Hematopoietic multipotent progenitor cell treated with erythropoietin and hydrocortisone succinate and interleukin-3 and kit ligand, for 17 days (in vitro differentiated cells): ENCODE results near the gene GLG1.

ENCODE experiments used
- DNase-seq: peaks from one replicate; pipeline ENCODE4 v3.0.0-alpha.2; 2015; ENCODE audit warnings: low spot score

GLG1 gene

GRCh38 chr16:74472540-74472939 lies 134.4 kb downstream of the GLG1 start:
- DNase-seq = no peak

DNA sequence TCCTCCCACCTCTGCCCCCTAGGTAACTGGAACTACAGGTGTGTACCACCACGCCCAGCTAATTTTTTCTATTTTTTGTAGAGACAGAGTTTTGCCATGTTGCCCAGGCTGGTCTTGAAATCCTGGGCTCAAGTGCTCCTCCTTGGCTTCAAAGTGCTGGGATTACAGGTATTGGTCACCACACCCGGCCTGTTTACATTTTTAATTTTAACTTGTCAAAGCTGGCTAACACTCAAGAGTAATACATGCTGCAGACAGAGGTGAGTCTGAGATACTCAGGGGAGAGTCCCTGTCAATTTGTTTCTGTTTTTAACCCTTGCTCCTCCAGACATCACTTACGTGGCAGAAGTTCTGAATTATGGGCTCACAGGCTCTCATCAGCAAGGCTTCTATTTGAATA lies 134.9 kb downstream of the GLG1 start:
- no peak for DNase-seq

- no peak for DNase-seq
Observed at GRCh38 chr16:74469946-74470478, 136.9 kb downstream of the GLG1 start.

DNA sequence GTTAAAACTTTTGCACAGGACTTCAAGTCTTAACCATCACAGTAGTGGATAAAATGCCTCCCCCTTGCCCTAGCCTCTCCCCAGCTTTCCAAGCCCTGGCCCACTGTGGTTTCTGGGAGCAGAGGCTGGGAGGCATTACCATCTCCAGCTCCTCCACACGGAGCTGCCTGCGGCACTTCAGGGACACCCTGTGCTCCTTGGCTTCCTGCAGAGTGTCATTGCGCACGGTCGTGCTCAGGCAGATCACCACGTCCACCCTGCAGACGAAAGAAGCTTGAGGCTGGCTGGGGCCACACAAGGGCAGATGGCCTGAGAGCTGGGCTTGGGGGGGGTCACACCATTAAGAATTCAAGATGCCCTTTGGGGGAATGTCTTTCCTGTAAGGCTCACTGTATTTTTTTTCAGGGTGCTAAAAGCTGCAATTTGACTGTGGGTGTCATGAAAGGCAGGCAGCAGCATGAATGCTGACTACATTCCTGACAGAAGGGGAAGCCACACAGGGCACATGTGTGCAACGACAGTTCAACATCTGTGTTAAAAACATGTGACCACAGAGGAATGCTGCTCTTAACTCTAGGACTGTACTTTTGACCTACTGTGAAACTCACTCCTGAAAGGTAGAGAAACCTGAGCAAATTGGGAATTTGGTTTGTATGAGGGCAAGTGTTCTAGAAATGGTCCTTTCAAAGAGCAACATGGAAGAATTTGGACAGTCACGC lies 137.9 kb downstream of the GLG1 start:
- no peak for DNase-seq

DNA sequence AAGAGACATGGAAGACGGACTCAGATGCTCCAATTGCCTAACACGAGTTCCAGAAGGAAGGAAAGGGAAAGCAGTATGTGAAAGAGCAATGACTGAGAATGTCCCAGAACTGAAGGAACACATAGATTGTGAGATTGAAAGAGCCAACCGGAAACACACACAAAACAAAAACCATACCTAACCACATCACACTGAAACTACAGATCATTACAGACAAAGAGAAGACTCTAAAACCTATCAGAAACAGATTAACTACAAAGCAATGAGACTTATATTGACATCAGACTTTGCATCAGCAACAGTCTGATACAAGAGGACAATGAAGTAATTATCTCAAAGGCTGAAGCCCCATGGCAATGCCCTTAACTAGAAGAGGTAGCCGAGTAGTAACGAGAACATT lies 140.0 kb downstream of the GLG1 start:
- no peak for DNase-seq

DNA sequence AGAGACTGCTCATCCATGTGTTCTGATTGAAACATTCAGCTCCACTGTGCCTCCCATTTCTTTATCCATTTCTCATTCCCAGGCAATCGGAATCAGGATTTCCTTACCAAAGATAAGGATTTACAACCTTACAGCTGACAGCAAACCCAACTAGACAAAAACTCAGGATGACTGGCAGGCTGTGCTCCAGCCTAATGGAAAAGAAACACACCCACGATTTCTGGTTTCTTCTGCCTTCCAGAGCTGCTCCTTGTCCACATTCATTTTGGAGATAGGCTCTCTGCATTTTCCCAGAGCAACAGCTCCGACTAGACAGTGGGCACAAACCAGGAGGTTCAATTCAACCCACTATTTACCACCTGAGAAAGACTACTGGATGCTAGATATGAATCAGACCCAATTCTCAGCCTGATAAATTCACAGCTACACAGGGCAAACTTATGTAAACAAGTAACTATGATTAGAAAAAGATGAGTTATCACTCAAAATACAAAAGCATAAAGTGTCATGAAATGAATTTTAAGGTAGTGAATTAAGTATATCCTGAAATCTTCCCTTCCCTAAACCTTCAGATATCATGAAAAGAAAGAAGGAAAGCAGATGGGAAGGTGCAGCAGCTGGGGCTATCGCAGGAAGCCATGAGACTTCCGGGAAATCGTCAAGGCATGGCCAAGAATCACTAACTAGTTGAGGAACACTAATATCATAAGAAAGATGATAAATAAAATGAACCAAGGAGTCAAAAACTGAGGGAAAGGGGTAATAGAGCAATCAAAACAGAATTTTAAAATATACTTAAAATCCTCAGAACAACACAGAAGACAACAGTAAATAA lies 140.8 kb downstream of the GLG1 start:
- DNase-seq = no peak

DNA sequence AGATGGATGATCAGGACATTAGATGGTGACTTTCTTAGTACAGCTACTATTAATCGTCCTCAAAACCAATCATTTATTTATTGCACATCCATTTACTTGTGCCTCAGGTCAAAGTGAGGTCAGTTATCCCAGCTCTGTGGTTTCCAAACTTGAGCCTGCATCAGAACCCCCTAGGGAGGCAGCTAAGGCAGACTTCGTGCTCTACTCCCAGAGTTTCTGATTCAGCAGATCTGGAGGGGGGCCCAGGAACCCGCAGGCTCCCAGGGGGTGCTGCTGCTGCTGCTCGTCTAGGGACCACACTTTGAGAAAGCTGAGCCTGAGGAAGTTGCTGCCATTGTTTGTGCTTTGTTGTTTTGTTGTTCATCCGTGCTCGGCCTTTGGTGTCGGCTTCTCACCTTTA lies 141.6 kb downstream of the GLG1 start:
- DNase-seq = no peak

DNA sequence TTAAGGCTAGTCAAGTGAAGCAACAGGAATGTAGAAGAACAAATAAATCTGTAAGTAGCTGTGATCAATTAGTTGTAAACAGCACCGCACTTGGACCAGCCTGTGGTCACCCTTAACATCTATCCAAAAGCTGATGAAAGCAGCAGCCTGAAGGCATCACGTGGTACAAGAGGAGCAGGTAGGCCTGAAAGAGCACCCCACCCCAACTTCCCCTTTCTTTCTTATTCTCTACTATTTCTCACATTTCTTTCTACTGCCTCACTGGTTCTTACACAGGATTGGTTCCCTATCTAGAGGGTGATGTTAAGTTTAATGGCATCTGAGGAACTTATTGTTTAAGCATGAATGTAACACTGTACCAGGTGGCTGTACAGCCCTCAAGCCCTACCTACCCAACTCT lies 143.0 kb downstream of the GLG1 start:
- DNase-seq = no peak

GRCh38 chr16:74462361-74462760 lies 144.6 kb downstream of the GLG1 start:
- DNase-seq = no peak

DNA sequence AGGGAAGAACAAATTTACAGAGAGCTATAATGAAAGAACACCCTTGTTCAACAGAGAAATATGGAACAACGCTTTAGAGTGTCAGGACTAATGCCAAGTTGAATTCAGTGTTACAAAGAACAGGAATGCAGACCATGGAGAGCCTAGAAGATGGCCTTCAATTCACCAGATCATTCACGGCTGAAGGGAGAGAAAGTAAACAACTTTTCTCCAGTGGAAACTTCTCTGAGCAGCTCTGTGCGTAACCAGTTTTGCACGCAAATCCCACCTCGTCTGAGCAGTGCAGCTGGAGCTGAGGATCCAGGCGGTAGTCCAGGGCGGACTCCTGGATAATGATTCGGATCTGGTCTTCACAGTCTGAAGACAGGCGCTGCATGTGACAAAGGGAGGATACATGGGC lies 145.1 kb downstream of the GLG1 start:
- no peak for DNase-seq

DNA sequence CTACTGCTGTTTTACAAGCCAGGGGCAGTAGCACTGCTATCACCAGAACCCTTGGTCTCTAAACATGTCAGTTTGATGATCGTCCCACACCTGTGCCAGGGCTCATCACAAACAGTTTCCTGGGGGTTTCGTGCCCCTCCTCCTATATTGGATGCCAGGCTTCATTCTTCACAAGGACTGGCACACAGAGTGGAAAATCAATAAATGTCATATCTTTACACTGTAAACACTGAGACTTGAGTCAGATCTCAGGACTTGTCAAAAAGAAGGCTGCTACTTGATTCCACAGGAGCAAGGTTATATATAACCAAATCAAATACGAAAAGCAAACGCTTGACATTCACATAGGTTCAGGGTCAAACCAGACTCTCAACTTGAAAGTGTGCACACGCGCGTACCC lies 146.4 kb downstream of the GLG1 start:
- no peak for DNase-seq

GRCh38 chr16:74456290-74456625 lies 150.7 kb downstream of the GLG1 start:
- DNase-seq = no peak

DNA sequence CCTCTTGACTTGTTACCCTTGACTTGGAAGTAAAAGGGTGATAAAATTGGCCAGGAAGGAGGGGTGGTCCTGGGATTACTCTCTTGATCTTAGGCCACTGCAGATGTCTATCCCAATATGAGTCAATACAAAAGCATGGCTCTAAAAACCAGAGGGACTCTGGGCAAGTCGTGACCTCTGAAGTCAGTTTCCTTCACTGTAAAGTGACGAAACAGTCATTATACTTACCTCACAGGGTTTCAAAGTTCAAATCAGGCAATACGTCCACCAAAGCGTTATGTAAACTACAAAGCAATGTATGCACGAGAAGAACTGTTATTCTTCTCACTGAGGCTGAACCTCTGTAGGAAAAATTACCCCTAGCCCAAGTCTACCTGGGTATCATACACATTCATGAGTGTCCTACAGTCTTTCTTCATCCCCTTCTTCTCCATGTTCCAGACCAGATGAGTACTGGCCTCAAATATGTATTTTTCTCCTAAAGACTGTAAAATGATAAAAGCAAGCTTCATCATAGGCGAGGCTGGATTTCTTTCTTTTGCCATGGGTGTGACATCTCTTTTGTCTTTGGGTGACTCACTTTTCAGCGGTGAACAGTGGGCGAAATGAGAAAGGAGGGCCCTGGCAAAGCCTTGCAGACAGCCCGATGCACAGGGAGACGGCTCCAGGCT lies 151.2 kb downstream of the GLG1 start:
- no peak for DNase-seq

GRCh38 chr16:74455213-74455612 lies 151.7 kb downstream of the GLG1 start:
- DNase-seq = no peak

DNA sequence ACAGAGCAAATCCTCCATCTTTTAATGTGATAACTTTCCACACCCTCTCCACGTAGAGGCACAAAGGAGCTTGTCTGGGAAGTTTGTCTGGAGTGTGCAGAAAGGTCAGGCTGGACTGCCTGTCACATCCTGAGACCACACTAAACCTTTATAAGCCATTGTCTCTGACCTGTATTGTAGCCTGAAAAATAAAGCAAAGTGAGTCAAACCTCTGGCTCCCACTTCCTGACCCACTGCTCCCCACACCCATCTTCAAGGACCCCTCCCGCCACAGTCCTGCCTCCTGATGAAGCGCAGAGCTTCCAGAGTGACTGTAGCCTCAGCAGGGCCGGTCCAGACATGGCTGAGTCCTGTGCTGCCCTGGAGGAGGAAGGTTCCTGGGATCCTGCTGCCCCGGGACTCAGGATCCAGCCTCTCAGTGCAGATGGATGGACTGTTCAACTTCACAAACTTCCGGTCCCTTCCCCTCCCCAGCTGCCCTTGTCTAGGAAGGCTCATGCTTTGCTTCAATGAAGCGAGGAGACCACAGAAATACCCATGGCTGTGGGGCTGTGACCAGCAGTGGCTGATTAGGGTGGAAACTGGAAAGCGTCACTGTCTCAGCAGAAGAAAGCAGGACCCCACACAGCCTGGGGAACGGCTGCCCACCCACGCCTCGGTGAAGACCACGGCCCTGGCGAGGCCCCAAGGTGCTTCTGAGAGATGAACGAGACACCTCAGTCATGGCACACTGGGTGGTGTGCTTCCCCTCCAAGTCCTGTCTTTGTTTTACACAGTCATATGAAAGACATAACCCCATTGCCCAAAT lies 154.8 kb downstream of the GLG1 start:
- no peak for DNase-seq

- DNase-seq = no peak
Observed at GRCh38 chr16:74450967-74451760, 155.8 kb downstream of the GLG1 start.

DNA sequence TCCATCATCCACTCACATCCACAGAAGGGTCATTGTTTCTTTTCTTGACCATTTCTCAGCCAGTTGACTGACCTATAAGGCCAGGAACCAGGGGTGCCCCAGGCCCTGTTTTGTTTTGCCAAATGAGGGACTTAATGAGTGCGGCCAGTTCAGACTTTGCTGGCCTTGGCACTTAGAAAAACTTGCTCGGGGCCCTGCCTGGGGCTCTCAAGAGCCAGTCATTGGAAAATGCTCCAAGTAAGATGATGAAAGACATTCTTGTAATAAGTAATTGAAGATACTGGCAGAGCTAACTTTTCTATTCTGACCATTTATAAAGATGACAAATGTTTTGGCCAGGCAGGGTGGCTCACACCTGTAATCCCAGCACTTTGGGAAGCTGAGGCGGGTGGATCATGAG lies 156.7 kb downstream of the GLG1 start:
- DNase-seq = no peak

DNA sequence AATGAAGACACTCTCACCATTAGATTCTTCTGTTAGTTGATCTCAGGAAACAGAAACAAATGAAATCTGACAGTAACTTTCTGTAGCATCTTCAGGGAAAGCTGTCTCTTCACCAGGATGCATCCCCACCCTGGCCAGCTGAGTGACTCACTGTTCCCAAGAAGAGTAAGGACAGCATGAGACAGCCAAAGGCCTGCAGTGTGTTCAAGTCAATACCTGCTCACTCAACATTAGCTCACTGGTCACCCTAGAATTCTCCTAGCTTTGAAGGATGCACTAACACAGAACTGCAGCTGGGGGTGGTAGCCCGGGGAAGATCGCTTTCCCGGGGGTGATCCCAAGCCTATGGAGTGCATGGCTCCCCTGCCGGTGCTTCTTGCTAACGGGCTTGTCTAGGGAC lies 157.4 kb downstream of the GLG1 start:
- no peak for DNase-seq

GRCh38 chr16:74448990-74449389 lies 157.9 kb downstream of the GLG1 start:
- no peak for DNase-seq

GRCh38 chr16:74447578-74447977 lies 159.3 kb downstream of the GLG1 start:
- no peak for DNase-seq

- DNase-seq = no peak
Observed at GRCh38 chr16:74446866-74447265, 160.0 kb downstream of the GLG1 start.
